ENCODE measurements around the gene CDHR4.
"Not testable (repeated sequence)": the region's sequence is repeated elsewhere in the genome, so short reads cannot be mapped to it uniquely, and the experiment has no call there.

Gene CDHR4

DNA sequence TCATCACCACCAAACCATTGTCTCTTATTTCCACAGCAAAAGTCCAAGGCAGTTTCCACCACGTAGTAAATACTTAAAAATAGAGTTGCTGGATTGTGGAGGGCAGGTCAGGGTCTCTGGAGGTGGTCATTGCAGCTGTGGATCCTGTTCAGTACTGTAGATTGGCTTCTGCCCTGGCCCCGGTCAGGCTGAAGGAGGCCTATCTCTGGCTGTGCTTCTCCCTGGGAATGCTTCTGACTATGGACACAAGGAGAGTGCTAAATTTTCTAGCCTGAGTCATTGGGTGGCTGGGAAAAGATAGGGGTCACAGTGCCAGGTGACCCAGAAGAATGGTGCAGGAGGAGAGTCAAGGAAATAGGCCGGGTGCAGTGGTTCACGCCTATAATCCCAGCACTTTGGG, 49.6 kb downstream of the CDHR4 start:
- intact Hi-C loops (cut with DNase I), result no loop called here
- DNase-seq, result no peak

DNA sequence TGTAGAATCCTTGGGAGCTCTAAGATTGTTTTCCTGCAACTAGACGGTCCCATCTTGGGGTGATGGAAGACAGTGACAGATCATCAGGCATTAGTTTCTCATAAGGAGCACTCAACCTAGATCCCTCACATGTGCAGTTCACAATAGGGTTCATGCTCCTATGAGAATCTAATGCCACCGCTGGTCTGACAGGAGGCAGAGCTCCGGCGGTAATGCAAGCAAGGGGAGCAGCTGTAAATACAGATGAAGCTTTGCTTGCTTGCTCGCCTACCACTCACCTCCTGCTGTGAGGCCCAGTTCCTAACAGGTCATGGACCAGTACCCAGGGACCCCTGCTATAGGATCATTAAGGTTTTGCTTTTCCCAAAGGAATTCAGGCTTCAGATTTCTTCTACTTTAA, 50.8 kb downstream of the CDHR4 start:
- not testable (repeated sequence) for DNase-seq

DNA sequence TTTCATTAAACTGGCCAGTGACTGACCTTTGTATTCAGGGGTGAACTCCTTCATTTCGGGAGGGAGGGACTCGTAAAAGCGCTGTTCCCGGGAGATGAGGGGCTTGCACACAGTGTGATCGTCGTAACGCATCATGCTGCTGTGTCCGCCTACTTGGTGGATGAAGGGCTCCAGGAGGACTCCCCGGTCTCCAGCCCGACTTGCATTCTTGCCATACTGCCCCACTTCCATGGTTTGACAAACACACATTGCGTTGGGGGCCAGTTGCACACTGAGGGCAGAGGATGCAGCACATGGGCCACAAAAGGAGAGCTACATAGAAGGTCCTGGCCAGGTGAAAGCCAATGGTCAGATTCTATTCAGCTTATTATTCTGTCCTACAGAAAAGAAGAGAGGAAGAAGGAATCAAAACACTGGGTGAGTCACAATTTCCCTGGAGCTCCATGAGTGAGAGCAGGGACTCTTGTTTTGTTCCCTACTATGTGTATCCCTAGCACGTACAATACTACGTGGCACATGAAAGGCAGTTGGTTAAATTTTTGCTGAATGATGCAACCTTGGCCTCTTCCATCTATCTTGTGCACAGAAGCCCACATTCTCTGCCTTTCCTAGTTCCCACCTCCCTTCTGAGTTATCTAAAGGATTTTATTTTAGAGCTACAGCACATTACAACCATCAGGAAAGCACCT, 51.7 kb downstream of the CDHR4 start:
- DNase-seq, result peak in 1 of 10 donors; percentile 44
- intact Hi-C loops (cut with DNase I), result no loop called here

More for the DNA sequence above, 50.8 kb downstream of the CDHR4 start:
- intact Hi-C loops (cut with DNase I), result not testable (repeated sequence)

DNA sequence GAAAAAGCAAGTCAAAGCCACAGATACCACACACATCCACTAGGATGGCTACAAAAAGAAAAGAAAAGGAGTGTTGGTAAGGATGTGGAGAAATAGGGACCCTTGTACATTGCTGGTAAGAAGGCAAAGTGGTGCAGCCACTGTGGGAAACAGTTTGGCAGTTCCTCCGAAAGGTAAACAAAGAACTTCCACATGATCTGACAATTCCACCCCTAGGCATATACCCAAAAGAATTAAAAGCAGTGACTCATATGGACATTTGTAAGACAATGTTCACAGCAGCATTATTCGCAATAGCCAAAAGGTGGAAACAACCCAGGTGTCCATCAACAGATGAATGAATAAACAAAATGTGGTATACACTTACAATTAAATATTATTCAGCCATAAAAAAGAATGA, 53.7 kb downstream of the CDHR4 start:
- no peak for DNase-seq
- intact Hi-C loops (cut with DNase I), result no loop called here

Data from posterior cingulate gyrus (tissue), 11 donors.